ENCODE data around the gene RDX.
"Not testable (repeated sequence)": the region's sequence is repeated elsewhere in the genome, so short reads cannot be mapped to it uniquely, and the experiment has no call there.

Gene RDX

DNA sequence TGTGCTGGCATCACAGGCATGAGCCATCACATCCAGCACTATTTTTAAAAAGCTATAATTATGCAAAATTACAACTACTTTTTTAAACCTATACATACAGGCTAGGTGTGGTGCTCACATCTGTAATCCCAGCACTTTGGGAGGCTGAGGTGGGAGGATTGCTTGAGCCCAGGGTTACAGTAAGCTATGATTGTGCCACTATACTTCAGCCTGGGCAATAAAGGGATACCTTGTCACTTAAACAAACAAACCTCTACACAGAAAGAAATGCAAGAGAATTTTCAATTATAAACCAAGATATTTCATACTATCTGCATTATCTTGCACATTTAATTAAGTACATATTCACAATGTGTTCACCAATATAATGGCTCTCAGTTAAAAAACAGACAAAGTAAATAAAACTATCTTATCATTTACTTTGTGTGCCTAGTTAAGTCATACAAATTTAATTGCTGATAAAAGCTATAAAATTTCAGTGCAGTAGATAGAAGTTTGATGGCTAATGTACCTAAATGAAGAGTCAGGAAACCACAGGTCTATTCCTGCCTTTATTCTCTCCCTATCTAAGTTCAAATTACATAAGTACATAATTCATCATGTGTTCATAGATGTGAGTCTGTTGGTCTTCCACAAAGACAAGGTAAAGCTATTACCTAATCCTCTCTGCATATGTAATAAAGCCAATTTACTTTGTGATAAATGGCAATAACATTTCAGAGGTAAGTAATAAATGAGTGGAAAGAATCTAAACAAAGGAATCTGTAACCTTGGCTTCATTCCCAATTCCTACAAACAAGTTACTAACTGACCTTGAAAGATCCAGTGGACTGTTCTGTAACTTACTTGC is 9.0 kb upstream of the RDX start:
- DNase-seq, result no peak

DNA sequence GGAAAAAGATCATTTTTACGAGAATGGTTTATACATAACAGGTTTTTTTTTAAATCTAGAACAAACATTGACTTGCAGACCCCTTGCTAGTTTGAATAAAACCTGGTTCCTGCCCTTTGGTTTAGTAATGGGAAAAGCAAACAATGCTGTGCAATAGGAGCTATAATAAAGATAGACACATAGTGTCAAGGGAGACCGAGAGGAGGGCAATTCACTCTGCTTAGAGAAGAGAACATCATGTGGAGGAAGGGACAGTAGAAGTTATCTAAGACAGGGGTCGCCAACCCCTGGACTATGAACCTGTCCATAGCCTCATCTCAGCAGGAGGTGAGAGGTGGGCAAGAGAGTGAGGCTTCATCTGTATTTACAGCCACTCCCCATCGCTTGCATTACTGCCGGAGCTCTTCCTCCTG is 7.0 kb upstream of the RDX start:
- no peak for DNase-seq

DNA sequence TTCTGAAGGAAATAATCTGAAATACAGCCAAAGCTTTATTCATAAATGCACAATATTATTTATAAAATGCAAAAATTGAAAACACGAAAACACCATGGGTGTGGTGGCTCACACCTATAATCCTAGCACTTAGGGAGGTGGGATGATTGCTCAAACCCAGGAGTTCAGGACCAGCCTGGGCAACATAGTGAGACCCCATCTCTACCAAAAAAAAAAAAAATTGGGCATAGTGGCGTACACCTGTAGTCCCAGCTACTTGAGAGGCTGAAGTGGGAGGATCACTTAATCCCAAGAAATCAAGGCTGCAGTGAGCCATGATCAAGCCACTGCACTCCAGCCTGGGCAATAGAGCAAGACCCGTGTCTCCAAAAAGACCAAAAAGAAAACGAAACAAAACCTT is 5.2 kb upstream of the RDX start:
- DNase-seq, result no peak

DNA sequence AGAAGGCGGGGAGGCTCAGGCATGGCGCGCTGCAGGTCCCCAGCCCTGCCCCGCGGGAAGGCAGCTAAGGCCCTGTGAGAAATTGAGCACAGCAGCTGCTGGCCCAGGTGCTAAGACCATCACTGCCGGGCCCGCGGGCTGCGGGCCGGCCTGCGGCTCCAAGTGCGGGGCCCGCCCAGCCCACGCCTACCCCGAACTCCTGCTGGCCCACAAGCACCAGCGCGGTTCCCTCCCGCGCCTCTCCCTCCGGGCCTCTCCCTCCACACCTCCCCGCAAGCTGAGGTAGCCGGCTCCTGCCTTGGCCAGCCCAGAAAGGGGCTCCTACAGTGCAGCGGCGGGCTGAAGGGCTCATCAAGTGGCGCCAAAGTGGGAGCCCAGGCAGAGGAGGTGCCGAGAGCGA is 4.6 kb upstream of the RDX start:
- DNase-seq, result no peak

DNA sequence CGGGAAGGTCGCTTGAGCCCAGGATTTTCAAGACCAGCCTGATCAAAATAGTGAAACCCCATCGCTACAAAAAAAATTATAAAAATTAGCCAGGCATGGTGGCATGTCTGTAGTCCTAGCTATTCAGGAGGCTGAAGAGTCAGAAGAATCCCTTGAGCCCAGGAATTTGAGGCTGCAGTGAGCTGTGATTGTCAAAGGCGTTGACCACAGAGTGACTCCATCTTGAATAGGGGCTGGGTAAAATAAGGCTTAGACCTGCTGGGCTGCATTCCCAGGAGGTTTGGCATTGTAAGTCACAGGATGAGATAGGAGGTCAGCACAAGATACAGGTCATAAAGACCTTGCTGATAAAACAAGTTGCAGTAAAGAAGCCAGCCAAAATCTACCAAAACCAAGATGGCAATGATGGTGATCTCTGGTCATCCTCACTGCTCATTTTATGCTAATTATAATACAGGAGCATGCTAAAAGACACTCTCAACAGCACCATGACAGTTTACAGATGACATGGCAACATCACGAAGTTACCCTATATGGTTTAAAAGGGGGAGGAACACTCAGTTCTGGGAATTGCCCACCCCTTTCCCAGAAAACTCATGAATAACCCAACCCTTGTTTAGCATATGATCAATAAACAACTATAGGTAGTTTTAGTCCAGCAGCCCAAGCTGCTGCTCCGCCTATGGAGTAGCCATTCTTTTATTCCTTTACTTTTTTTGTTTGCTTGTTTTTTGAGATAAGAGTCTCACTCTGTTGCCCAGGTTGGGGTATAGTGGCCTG is 2.8 kb upstream of the RDX start:
- no peak for DNase-seq

DNA sequence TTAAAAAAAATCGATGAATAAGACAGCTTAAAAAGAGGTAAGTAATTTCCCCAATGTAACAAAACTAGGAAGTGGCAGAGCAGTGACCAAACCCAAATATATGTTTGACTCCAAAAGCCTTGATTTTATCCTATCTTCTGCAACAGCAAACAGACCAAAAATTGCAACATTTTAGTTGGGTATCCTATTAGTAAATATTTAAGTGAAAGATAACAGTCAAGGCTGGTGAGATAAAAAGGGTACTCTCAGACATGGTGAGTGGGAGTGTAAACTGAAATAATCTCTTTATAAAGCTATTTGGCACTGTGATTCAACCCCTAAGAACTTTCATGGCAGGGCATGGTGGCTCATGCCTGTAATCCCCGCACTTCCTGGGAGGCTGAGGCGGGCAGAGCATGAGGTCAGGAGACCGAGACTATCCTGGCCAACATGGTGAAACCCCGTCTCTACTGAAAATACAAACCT is 1.9 kb upstream of the RDX start:
- DNase-seq, result no peak

DNA sequence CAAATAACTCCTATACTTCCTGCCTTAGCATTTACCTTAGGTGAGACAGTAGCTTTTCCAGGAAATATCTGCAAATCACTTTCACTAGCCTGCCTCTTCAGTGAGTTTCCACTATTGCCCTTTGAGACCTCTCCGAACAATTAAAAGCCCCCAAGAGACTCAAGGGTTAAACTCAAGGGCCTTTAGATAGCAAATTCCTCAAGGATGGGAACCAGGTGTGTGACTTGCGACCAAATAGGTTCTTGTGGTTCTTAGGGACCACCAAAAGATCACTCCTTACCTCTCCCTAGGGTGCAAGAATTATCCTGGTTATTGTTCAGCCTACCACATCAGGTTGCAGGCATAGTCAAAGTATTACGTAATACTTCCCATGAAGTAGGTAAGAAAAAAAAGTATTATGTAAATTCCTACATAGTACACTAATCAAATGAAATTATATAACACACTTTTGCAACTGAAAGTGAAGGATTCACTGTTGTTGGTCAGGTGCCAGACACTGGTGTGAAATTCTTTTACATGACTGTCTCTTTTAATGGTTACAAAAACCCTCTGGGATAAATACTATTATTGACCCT is 1.4 kb upstream of the RDX start:
- no peak for DNase-seq

DNA sequence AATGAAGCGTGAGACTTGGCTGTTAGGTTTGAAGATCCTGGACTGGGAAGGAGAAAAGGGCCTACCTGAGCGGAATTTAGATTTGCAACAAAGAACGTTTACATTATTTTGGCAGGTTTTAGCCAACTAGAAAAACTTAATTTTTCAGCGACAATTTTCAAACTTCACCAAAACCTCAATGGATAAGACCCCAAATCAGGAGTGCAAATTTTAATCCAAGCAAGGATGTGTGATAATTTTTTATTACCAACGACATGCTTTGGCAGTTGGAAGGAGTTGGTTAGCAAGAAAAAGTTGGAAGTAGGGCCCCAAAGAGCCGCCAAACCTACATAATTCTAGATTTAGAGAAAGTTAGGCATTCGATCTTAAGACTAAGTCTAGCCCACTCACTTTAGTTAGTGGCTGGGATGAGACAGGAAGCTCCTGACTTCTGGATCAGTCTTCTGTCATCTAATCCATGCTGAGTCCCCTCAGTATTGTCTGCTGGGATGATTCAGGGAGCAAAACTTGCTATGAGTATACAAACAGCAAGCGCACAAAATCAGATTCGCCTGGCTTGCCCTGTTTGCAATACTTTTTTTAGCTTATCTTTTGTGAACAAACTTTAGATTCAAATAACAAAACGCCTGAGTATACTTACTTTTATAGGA is 787 bp upstream of the RDX start:
- DNase-seq, result no peak

DNA sequence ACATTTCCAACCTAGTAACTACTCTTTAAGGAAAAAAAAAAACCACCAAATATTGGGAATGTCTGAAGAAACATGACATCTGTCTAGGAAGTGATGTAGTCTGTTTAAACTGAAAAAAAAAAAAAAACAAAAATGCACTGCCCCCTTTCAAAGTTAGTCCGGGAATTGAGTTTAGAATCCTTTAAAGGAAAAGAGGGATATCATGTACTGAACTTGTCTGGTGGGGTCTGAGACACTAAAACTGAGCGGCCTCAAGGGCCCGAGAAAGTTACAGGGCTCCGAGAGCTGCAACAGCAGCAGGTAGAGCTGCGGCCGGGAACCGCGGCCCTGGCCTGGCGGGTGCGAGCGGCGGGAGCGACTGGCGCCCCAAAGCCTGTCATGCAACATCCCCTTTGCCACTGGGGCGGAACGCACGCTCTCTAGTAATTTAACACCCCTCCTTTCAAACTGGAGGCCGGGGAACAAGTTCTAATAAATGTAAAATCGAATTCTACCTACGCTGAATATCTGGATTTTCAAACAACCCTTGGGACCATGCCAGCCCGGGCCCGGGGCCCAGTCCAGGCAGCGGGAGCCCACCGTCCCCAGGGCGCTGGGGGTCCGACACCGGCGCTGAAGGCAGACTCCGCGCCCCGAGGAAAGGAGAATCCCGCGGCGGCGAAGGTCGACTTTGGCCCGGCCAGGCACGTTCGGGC is 736 bp downstream of the RDX start:
- DNase-seq, result peak; percentile 68

DNA sequence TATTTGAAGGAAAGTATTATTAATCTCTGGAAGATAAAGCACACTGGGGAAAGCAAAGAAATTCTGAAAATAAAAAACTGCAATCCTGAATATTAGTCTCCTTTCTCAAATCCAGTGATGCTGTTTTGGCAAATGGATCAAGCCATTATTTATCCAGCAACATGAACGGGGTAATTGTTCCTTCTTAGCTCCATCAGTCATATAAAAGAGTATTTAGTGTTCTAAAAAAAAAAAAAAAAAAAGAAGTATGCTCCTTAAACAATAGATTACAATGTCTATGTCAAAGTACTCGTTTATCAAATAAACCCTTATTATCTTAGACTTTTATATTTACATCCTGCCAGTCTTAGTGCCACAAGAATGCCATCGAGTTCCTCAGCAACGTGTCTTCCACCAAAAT is 1.3 kb downstream of the RDX start:
- no peak for DNase-seq

DNA sequence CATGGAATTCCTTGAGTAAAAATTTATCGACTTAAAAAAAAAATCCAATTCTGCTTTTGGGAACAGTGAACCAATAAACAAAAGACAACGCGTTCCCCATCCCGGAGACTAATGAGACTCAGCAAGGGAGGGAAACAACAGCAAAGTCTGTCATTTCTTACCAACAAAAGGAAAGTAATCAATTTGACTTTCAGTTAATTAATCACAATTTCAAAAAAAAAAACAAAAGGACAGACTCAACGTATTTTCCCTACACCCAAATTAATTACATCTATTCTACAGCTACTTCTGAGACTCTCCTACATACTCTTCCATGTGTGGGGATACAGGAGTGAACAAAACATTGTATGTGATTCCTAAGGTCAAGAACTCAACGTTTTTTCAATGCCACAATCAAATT is 1.9 kb downstream of the RDX start:
- no peak for DNase-seq

DNA sequence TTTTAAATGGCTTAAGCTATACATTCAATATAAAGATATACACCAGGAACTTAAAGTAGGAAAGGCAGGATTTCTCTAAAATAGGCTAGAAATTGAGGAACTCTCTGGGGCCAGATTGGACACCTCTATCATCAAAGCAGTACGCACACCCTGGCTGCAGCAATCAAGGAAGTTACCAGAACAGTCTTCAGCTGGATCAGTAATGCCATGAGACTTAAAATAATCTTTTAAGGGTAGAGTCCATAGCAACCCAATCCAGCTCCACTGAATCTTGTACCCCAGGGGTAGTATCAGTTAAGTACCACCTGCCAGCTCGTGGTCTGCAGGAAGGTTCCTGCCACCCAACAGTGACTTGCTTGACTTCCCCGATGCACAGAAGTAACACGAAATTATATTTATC is 3.0 kb downstream of the RDX start:
- DNase-seq, result no peak

DNA sequence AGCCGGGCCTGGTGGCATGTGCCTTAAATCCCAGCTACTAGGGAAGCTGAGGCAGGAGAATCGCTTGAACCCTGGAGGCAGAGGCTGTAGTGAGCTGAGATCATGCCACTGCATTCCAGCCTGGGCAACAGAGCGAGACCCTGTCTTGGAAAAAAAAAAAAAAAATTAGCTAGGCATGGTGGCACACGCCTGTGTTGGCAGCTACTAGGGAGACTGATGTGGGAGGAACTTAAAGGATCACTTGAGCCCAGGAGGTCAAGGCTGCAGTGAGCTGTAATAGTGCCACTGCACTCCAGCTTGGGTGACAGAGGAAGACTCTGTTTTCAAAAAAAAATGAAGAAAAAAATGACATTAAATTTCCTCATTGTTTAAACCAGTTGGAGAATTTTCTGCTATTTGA is 4.3 kb downstream of the RDX start:
- not testable (repeated sequence) for DNase-seq

DNA sequence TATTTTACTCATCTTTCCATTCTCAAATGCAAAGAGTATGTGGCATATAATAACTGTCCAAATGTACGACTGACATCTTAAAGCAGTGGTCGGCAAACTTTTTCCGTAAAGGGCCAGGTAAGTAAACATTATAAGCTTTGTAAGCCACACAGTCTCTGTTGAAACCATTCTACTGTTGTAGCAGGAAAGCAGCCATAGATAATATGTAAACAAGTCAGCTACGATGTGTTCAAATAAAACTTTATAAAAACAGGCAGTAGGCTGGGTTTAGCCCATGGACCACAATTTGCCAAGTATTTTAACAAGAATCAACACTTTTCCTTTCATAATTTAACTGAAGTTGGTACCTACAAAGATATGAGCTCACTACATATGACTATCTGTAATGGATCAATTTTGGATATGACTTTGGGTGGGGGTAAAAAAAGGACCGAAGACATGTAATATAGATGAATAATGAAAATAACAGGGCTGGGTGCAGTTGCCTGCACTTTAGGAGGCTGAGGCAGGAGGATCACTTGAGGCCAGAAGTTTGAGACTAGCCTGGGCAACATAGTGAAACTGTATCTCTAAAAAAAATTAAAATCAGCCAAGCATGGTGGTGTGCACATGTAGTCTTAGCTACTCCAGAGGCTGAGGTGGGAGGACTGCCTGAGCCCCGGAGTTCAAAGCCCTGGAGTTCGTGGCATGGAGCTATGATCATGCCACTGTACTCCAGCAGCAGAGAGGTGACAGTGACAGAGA is 5.7 kb downstream of the RDX start:
- DNase-seq, result no peak

DNA sequence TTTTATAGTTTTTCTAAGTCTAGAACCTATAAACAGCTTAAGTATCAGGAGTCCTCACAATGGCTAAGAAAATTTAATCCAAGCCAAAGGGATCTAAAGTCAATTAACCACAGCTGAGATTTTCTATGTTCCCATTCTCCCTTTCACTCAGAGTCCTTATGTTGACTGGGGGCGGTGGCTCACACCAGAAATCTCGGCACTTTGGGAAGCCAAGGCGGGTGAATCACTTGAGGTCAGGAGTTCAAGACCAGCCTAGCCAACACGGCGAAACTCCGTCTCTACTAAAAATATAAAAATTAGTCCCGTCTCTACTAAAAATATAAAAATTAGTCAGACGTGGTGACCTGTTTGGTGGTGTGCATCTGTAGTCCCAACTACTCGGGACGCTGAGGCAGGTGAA is 6.9 kb downstream of the RDX start:
- no peak for DNase-seq

DNA sequence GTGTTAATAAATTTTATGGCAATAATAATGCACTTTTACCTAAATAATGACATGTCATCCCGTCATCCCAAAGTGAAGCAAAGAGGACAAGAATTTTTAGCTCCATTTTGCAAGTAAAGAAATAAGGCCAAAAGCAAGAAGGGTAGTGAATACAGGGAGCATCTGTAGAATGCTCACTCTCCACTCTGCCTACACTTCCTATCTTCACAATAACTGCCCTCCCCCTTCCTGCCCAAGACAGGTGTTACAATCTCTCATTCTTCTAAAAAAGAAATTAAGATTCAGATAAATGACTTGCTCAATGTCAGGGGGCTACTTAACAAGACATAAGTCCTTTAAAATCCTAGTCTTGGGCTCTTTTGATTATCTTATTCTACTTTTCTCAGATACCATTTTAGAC is 8.9 kb downstream of the RDX start:
- DNase-seq, result no peak

DNA sequence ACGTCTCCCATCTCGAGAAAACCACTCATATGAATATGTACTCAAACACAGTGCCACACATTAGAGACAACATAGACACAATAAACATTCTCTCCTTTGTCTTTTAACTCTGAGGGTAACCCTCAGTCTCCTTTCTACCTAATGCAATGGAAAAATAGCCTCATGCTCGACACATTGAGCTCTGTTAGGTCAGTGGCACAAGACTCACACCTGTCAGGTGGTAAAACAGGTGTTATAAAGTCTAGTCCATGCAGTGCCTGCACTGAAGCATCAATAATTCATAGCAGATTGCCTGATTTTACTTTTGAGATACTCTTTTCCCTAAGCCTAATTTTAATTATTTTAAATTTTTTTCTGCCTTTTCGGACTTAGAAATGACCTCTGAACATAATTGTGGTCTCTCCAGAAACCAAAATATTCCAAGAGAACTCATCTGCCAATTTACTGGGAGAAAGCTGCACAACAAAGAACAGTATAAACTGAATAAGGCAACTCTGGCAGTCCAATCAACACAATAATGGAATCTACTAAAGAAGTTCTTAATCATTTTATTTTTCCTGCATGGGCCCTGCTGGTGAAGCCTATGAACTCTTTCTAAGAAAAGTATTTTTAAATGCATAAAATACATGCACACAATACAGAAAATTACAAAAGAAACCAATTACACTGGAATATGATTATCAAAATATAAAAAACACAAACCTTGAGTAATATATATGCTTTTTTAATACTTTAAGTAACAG is 9.9 kb downstream of the RDX start:
- no peak for DNase-seq

DNA sequence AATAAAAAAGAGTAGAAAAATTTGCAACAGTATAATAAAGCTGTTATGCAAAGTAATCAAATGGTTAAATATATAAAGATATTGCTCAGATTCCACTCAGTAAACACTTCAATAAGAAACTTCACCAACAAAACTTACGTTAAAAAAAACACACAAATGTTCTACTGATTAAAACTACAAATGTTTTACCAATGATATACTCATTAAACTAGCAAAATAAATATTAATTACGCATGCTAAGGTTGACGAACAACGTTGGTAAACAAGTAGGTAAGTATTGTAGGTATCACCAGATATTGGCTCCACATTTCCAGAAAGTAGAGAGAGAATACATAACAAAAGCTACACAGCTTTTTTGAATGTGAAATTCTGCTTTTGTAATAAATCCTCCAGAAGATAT is 12.6 kb downstream of the RDX start:
- DNase-seq, result no peak

DNA sequence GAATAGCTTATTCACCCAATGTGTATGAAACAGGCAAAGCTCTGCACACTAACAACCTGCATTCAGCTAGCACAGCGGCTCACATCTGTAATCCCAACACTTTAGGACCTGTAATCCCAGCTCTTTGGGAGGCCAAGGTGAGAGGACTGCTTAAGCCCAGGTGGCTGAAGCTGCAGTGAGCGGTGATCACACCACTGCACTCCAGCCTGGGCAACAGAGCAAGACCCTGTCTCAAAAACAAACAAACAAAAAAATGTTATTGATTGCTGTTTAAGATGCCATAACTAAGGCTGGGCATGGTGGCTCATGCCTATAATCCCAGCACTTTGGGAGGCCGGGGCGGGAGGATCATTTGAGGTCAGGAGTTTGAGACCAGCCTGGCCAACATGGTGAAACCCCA is 15.8 kb downstream of the RDX start:
- DNase-seq, result not testable (repeated sequence)

DNA sequence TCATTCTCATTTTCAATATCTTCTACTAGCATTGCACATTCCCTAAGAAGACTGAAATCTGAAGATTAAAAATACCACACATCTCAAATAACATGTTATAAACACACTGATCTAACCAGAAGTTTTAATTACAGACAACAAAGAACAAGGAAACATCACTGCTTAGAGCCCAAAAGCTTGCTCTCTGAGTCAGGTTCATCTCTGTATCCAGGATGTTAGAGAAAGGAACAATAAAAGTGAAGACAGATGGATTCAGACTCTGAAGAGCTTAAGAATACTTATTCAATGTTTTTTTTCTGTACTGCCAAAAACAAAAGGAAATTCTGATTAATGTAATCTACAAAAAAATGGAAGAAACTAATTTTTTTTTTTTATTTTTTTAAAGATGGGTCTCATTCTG is 16.5 kb downstream of the RDX start:
- DNase-seq, result no peak

DNA sequence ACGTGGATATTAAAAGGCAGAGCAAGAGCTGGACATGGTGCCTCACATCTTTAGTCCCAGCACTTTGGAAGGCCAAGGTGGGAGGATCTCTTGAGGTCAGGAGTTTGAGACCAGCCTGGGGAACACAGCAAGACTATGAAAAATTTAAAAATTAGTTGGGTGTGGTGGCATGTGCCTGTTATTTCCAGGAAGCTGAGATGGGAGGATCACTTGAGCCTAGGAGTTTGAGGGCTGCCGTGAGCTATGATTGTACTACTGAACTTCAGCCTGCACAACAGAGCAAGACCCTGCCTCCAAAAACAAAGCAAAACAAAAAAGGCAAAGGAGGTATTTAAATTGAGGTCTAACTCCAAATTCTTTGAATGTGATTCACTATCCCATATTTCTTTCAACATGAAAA is 23.5 kb downstream of the RDX start:
- DNase-seq, result no peak

Data from CD4-positive, alpha-beta T cell treated with Interleukin-17A for 4 hours (primary cell).